Coronary artery (tissue), 2 donors: Measurements from ENCODE around the gene GPR142.

ENCODE experiments used
- DNase-seq: peaks from one replicate; pipeline ENCODE4 v3.0.0-alpha.2; 2017; ENCODE audit warnings: low spot score
- H3K27ac ChIP-seq, 2 donors: fragments of 200-600 bp; sonication (generic); one replicate each; pipeline ENCODE4 v1.5.1; 2016 to 2019
- H3K4me3 ChIP-seq: fragments of 200-600 bp; sonication (generic); 2 replicates; pipeline ENCODE4 v1.5.1; 2016; ENCODE audit warnings: mild to moderate bottlenecking, moderate library complexity
- TF ChIP-seq, protein P1 (sequence below): fragments of 200-600 bp; sonication (generic); IDR thresholded peaks from one replicate; pipeline ENCODE4 v1.5.1; 2019; ENCODE audit warnings: antibody characterized with exemption

GPR142 gene

DNA sequence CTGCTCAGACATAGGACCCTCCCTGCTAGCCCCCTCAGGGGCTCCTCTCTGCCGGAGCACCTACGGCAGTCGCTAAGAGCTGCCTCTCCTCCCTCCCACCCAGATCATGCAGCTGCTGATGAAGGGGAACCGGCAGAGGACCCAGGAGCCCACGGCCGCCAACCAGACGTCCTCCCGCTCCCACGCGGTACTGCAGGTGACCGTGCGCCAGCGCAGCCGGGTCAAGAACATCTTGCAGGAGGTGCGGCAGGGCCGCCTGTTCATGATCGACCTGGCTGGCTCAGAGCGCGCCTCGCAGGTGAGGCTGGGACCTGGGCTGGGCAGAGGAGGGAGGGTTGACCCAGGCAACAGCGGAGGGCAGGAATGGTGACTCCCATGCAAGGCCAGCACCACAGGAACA lies 22.6 kb upstream of the GPR142 start:
- Histone ChIP-seq H3K27ac (no peak overlapping the region), H3K4me3 (no peak overlapping the region)
- TF ChIP-seq, protein P1, sequence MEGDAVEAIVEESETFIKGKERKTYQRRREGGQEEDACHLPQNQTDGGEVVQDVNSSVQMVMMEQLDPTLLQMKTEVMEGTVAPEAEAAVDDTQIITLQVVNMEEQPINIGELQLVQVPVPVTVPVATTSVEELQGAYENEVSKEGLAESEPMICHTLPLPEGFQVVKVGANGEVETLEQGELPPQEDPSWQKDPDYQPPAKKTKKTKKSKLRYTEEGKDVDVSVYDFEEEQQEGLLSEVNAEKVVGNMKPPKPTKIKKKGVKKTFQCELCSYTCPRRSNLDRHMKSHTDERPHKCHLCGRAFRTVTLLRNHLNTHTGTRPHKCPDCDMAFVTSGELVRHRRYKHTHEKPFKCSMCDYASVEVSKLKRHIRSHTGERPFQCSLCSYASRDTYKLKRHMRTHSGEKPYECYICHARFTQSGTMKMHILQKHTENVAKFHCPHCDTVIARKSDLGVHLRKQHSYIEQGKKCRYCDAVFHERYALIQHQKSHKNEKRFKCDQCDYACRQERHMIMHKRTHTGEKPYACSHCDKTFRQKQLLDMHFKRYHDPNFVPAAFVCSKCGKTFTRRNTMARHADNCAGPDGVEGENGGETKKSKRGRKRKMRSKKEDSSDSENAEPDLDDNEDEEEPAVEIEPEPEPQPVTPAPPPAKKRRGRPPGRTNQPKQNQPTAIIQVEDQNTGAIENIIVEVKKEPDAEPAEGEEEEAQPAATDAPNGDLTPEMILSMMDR = no peak
- no peak for DNase-seq

DNA sequence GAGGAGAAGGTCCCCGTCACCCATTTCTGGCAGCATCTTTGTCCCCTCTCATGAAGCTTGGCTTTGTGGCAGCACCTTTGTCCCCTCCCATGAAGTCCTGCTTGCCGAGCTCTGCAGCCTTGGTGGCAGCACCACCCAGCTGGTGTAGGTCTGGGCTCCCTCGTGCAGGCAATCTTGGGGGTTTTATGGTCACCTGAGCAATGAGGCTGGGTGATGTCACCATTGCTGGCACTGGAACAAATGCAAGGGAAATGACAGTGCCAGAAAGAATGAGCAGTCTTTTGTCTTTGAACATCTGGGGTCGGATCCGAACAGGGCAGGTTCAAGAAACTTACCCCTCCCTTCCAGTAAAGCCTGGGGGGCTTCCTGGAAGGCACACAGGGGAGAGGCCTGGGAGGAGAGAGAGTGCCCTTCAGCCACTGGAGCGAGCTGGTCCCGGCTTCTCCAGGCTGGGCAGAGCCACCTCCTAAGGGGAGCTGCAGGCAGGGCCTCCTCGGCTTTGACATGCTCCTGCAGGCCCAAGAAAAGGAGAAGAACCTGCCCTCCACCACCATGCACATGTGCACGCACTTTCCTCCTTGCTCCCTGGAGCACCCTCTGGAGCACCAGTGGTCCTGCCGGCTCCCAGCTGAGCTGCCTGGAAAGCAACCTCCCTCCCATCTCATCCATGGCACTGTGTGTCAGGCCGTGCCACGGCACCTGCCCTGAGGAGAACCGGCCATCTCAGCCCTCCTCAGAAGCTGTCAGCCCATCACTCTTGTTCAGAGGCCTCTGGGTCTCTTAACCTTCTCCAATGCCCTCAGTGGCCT lies 21.7 kb upstream of the GPR142 start:
- H3K4me3 ChIP-seq = no peak overlapping the region
- no peak overlapping the region for H3K27ac ChIP-seq
- DNase-seq = no peak
- TF ChIP-seq, protein P1 = no peak

DNA sequence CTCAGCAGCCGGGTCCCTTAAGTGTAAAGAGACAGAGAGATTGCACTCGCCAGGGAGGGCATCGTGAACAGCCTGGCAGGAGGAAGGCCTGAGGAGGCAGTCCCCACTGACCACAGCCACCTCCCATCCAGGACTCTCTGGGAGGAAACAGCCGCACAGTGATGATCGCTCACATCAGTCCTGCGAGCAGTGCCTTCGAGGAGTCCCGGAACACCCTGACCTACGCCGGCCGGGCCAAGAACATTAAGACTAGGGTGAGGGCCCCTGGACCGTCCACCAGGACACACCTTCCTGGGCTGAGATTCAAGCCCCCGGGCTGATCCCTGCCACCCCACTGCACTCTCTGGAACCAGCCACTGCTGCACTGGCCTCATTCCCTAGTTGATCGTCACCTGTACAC lies 19.7 kb upstream of the GPR142 start:
- DNase-seq = no peak
- Histone ChIP-seq H3K27ac (no peak overlapping the region), H3K4me3 (no peak overlapping the region)
- TF ChIP-seq, protein P1 = no peak

DNA sequence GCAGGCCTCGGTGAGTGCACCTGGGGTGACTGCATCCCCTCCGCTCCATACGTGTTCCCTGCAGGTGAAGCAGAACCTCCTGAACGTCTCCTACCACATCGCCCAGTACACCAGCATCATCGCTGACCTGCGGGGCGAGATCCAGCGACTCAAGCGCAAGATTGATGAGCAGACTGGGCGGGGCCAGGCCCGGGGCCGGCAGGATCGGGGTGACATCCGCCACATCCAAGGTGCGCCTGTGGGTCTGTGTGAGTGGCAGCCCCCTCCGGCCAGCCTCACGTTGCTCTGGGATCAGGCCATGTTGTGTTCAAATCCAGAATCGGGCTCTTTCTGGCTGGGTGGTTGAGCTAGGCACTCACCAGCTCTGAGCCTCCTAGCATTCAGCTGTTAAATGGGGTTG lies 18.2 kb upstream of the GPR142 start:
- Histone ChIP-seq H3K27ac (no peak overlapping the region), H3K4me3 (no peak overlapping the region)
- TF ChIP-seq, protein P1 = no peak
- DNase-seq = no peak

DNA sequence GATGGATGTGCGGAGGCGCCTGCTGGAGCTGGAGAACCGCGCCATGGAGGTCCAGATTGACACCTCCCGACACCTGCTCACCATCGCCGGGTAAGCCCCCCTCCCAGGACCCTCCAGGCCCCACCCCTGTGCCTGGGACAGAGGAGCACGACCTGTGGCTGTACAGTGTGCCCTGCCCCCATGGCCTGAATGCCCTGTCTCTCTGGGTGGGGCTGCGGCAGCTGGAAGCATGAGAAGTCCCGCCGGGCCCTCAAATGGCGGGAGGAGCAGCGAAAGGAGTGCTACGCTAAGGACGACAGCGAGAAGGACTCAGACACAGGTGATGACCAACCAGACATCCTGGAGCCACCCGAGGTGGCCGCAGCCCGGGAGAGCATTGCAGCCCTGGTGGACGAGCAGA lies 16.8 kb upstream of the GPR142 start:
- TF ChIP-seq, protein P1 = no peak
- no peak for DNase-seq
- no peak overlapping the region for H3K27ac ChIP-seq
- H3K4me3 ChIP-seq = no peak overlapping the region

DNA sequence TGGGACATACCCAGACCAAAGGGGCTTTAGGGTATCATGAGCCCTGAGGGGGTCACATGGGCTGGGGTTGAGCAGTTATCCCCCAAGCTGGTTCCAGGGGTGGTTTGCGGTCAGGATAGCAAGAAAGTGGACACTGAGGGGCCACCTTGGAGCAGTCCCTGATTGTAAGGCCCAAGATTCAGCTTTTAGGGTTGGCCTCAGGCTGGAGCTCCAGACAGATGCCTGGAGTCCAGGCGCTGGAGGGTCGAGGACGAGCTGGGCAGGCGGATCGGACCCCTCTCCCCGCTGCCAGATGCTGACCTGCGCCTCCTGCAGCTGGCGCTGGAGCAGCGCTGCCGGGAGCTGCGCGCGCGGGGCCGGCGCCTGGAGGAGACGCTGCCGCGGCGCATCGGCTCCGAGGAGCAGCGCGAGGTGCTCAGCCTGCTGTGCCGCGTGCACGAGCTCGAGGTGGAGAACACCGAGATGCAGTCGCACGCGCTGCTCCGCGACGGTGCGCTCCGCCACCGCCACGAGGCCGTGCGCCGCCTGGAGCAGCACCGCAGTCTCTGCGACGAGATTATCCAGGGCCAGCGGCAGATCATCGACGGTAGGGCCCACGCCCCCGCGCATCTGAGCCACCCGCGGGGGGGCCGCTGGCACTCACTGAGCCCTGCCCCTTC lies 15.6 kb upstream of the GPR142 start:
- Histone ChIP-seq H3K4me3 (no peak overlapping the region), H3K27ac (no peak overlapping the region)
- TF ChIP-seq, protein P1 = no peak
- DNase-seq = no peak
